Upper lobe of left lung (tissue), 6 donors: Measurements from ENCODE around the gene CFAP161. TPM values are rescaled to one million over a fixed set of nuclear protein-coding genes. Genes with fewer than 3 reads are reported as not detected.

Experiments
- ATAC-seq, 2 donors: fragments of 200-7000 bp; cut with Tn5 transposase; one replicate each; pipeline ENCODE4 v1.9.1; 2022; ENCODE audit warnings: mild to moderate bottlenecking in 2 of 2, moderate library complexity in 2 of 2; ENCODE audit not compliant: low FRiP score in 2 of 2
- DNase-seq, 2 donors: peaks; one replicate each; pipeline ENCODE4 v3.0.0-alpha.2; 2019 to 2020
- H3K27ac ChIP-seq, 4 donors: fragments of 200-600 bp; sonication (generic); one replicate each; pipeline ENCODE4 v1.5.1; 2016 to 2019
- H3K27me3 ChIP-seq, 4 donors: fragments of 200-600 bp; sonication (generic); one replicate each; pipeline ENCODE4 v1.5.1; 2017 to 2019
- H3K36me3 ChIP-seq, 4 donors: fragments of 200-600 bp; sonication (generic); one replicate each; pipeline ENCODE4 v1.5.1; 2016 to 2019
- H3K4me1 ChIP-seq, 4 donors: fragments of 200-600 bp; sonication (generic); one replicate each; pipeline ENCODE4 v1.5.1; 2018 to 2019
- H3K4me3 ChIP-seq, 4 donors: fragments of 200-600 bp; sonication (generic); one replicate each; pipeline ENCODE4 v1.5.1; 2017 to 2019; ENCODE audit warnings: mild to moderate bottlenecking in 2 of 4, moderate library complexity in 1 of 4
- H3K9me3 ChIP-seq, 4 donors: fragments of 200-600 bp; sonication (generic); one replicate each; pipeline ENCODE4 v1.5.1; 2018 to 2019
- CTCF ChIP-seq, 6 experiments: fragments of 450-650 bp in 4 of 6; fragments of 200-600 bp in 2 of 6; sonication (generic) in 2 of 6; IDR thresholded peaks; one replicate each; pipeline ENCODE4 v1.5.1; 2016 to 2019; ENCODE audit warnings: antibody characterized with exemption in 6 of 6
- EP300 ChIP-seq, 4 donors: sonication (generic); formaldehyde crosslinking; IDR thresholded peaks; one replicate each; pipeline ENCODE4 v1.5.1; 2017; ENCODE audit warnings: antibody characterized with exemption in 4 of 4, control low read depth in 2 of 4
- POLR2A ChIP-seq, 4 donors: fragments of 450-650 bp; IDR thresholded peaks; one replicate each; pipeline ENCODE4 v1.5.1; 2016 to 2017; ENCODE audit warnings: antibody characterized with exemption in 4 of 4, mild to moderate bottlenecking in 2 of 4
- POLR2AphosphoS5 ChIP-seq, 2 donors: sonication (generic); formaldehyde crosslinking; IDR thresholded peaks; one replicate each; pipeline ENCODE4 v1.5.1; 2017; ENCODE audit warnings: antibody characterized with exemption in 2 of 2
- WGBS, 2 donors: methylation state at CpG; one replicate each; pipeline ENCODE4 v1.1.5; 2017 to 2018; 5-methylcytosine and 5-hydroxymethylcytosine counted together
- total RNA-seq, 6 donors: library from RNA; depleted of rRNA in 4 of 6; stranded (reverse); fragments of >200 nt in 4 of 6; gene quantifications; one replicate each; pipeline versions ENCODE4 v1.1.0 to v1.2.1, GENCODE V29; 2016 to 2021
- donor health status: DM: no; HTN: no; CAD: no; lungs with moderate emphysema.
- donor health status: DM: no; HTN: yes; CAD: no; lungs with severe emphysema.

Gene CFAP161
- total RNA-seq, 6 donors from 2014 or later, result 1.2 to 9.0 (median 2.6) TPM

- no peaks in the 10 kb centered on the region for H3K9me3 ChIP-seq
- ATAC-seq (no peak), DNase-seq (no peak)
- no peaks in the 10 kb centered on the region for H3K36me3 ChIP-seq
- H3K4me1 ChIP-seq, result peaks cover 0 to 4% (median 1%) of the 10 kb centered on the region in 4 donors
- no peak overlapping the region for H3K27ac ChIP-seq
- H3K4me3 ChIP-seq, result no peak overlapping the region
- WGBS, 2 donors, result 64 to 76% methylated on average over 2 of the region's 2 CpGs
- TF ChIP-seq POLR2A (IDR thresholded peaks at IDR 0.05) (no peak), CTCF (IDR thresholded peaks at IDR 0.05) (no peak), EP300 (IDR thresholded peaks at IDR 0.05) (no peak), POLR2AphosphoS5 (IDR thresholded peaks at IDR 0.05) (no peak)
- no peaks in the 10 kb centered on the region for H3K27me3 ChIP-seq
Observed at GRCh38 chr15:81178365-81178764, 44.3 kb downstream of the CFAP161 start.

GRCh38 chr15:81181220-81181619, 47.1 kb downstream of the CFAP161 start:
- Histone ChIP-seq H3K4me1 (peaks cover 0 to 4% (median 1%) of the 10 kb centered on the region in 4 donors), H3K27me3 (no peaks in the 10 kb centered on the region), H3K36me3 (no peaks in the 10 kb centered on the region), H3K27ac (peak overlapping the region; percentile 9 to 69 (median 51)), H3K4me3 (no peak overlapping the region), H3K9me3 (no peaks in the 10 kb centered on the region)
- ATAC-seq (no peak), DNase-seq (no peak)
- 65 to 71% methylated on average over 3 of the region's 3 CpGs for WGBS, 2 donors
- TF ChIP-seq POLR2A (IDR thresholded peaks at IDR 0.05) (no peak), EP300 (IDR thresholded peaks at IDR 0.05) (no peak), POLR2AphosphoS5 (IDR thresholded peaks at IDR 0.05) (no peak), CTCF (IDR thresholded peaks at IDR 0.05) (no peak)

- Histone ChIP-seq H3K9me3 (no peaks in the 10 kb centered on the region), H3K4me1 (peaks cover 0 to 4% (median 0%) of the 10 kb centered on the region in 4 donors), H3K27ac (peak overlapping the region; percentile 24 to 70 (median 56)), H3K27me3 (no peaks in the 10 kb centered on the region), H3K4me3 (peak overlapping the region in 3 of 4 donors; percentile 25 to 41 (median 32)), H3K36me3 (no peaks in the 10 kb centered on the region)
- 42 to 54% methylated on average over 13 of the region's 13 CpGs for WGBS, 2 donors
- TF ChIP-seq EP300 (IDR thresholded peaks at IDR 0.05), result no peak
- TF ChIP-seq POLR2AphosphoS5 (IDR thresholded peaks at IDR 0.05), result no peak
- no peak for TF ChIP-seq POLR2A (IDR thresholded peaks at IDR 0.05)
- no peak for TF ChIP-seq CTCF (IDR thresholded peaks at IDR 0.05)
- DNase-seq (no peak), ATAC-seq (peak in 1 of 2 donors; percentile 14)
Observed at GRCh38 chr15:81182031-81182755, 48.1 kb downstream of the CFAP161 start.

DNA sequence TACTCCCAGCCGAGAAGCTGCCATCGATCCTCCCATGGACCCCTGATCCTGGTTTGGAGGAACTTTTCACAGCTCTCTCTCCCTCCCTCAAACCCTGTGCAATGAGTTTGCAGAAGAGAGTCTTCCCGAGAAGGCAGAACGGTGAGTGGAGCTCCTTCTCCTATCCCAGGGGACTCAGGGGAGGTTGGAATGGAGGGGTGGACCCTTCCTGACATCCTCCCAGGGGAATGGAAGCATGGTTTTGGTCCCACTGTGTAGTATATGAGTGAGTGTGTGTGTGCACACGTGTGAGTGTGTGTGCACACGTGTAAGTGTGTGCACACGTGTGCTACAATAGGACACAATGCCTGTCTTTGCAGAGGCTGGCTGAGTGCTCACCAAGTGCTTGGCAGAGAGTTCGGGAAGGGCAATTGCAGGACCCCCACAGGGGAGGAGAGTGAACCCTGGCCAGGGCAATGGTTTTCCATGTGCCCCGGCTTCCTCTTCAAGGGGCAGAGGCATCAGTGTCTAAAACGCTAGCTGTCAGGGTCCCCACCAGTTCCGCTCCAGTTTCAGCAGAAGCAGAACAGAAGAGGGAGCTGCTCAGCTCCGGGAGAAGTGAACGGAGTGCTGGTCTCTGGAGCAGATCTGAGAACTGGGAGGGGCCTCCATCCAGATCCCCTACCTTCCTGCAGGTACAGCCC, 48.8 kb downstream of the CFAP161 start:
- WGBS, 2 donors, result 34 to 39% methylated on average over 11 to 13 of the region's 13 CpGs
- ATAC-seq (peak; percentile 47 to 69), DNase-seq (peak in 1 of 2 donors; percentile 24)
- Histone ChIP-seq H3K27ac (peak overlapping the region; percentile 24 to 70 (median 56)), H3K36me3 (no peaks in the 10 kb centered on the region), H3K9me3 (no peaks in the 10 kb centered on the region), H3K4me1 (peaks cover 0 to 4% (median 0%) of the 10 kb centered on the region in 4 donors), H3K4me3 (peak overlapping the region in 3 of 4 donors; percentile 25 to 41 (median 32)), H3K27me3 (no peaks in the 10 kb centered on the region)
- TF ChIP-seq CTCF (IDR thresholded peaks at IDR 0.05), result no peak
- TF ChIP-seq EP300 (IDR thresholded peaks at IDR 0.05), result no peak
- TF ChIP-seq POLR2A (IDR thresholded peaks at IDR 0.05), result no peak
- TF ChIP-seq POLR2AphosphoS5 (IDR thresholded peaks at IDR 0.05), result no peak
